ENCODE measurements around the gene CXCL12.
A peak's percentile ranks its signal among the peaks of the same experiment; 100 is the strongest.

The CXCL12 gene

GRCh38 chr10:44416936-44417335 is 32.0 kb upstream of the CXCL12 start:
- TF ChIP-seq, protein P1, sequence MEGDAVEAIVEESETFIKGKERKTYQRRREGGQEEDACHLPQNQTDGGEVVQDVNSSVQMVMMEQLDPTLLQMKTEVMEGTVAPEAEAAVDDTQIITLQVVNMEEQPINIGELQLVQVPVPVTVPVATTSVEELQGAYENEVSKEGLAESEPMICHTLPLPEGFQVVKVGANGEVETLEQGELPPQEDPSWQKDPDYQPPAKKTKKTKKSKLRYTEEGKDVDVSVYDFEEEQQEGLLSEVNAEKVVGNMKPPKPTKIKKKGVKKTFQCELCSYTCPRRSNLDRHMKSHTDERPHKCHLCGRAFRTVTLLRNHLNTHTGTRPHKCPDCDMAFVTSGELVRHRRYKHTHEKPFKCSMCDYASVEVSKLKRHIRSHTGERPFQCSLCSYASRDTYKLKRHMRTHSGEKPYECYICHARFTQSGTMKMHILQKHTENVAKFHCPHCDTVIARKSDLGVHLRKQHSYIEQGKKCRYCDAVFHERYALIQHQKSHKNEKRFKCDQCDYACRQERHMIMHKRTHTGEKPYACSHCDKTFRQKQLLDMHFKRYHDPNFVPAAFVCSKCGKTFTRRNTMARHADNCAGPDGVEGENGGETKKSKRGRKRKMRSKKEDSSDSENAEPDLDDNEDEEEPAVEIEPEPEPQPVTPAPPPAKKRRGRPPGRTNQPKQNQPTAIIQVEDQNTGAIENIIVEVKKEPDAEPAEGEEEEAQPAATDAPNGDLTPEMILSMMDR (IDR thresholded peaks at IDR 0.05; ENCODE audit: low read depth, low read length), result no peak
- DNase-seq (ENCODE audit: low read depth in 2 of 2), result no peak
- no peak overlapping the region for H3K4me3 ChIP-seq (replicated peaks in 1 of 2; ENCODE audit: low read depth in 2 of 2, low read length in 2 of 2)

DNA sequence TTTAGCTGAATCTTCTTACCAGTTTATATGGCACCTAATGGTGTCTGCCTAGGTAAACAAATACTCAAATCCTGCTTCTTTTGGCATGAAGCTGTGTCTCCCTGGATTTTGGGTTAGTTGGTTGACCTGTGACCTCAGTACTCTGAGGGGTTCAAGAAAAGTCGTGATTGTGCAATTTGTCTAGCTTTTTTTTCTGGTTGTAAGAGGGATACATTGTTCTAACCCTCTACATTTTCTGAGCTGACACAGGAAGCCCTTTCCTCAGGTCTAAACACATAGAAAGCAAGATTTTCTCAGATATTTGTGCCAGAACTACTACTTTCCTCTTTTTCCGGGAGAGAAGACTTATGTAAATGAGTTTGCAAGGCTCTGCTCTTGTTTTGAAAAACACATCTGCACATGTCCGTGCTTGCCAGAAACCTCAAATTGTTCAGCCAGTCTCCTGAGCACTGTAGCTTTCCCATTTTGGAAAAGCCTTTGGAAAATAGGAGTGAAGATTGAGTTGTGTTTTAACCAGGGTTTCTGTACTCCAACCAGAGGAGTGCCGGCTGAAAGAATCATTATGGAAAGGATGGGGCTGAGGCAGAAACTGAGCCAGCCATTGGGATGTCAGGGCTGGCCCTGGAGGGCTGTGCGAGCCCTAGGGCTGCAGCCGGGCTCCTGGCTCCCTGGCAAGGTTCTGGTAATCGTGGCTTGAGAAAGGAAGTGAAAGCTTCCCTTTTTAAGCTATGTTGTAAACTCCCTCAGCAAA is 31.3 kb upstream of the CXCL12 start:
- no peak overlapping the region for H3K4me3 ChIP-seq (replicated peaks in 1 of 2; ENCODE audit: low read depth in 2 of 2, low read length in 2 of 2)
- peak; percentile 15 to 33 for DNase-seq (ENCODE audit: low read depth in 2 of 2)
- TF ChIP-seq, protein P1 (IDR thresholded peaks at IDR 0.05; ENCODE audit: low read depth, low read length), result no peak

- peak; percentile 26 to 32 for DNase-seq (ENCODE audit: low read depth in 2 of 2)
- H3K4me3 ChIP-seq (replicated peaks in 1 of 2; ENCODE audit: low read depth in 2 of 2, low read length in 2 of 2), result no peak overlapping the region
- TF ChIP-seq, protein P1 (IDR thresholded peaks at IDR 0.05; ENCODE audit: low read depth, low read length), result no peak
These were observed 30.2 kb upstream of the CXCL12 start for GRCh38 chr10:44415121-44415520.

GRCh38 chr10:44413416-44413815 is 28.5 kb upstream of the CXCL12 start:
- DNase-seq (ENCODE audit: low read depth in 2 of 2), result no peak
- TF ChIP-seq, protein P1 (IDR thresholded peaks at IDR 0.05; ENCODE audit: low read depth, low read length), result no peak
- no peak overlapping the region for H3K4me3 ChIP-seq (replicated peaks in 1 of 2; ENCODE audit: low read depth in 2 of 2, low read length in 2 of 2)

DNA sequence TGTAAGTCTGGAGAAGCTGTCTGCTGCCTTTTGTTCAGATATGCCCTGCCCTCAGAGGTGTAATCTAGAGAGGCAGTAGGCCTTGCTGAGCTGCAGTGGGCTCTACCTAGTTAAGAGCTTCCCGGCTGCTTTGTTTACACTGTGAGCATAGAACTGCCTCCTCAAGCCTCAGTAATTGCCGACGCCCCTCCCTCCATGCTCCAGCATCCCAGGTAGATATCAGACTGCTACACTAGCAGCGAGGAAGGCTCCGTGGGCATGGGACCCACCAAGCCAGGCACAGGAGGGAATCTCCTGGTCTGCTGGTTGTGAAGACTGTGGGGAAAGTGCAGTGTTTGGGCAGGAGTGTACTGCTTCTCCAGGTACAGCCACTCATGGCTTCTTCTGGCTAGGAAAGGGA is 26.4 kb upstream of the CXCL12 start:
- no peak overlapping the region for H3K4me3 ChIP-seq (replicated peaks in 1 of 2; ENCODE audit: low read depth in 2 of 2, low read length in 2 of 2)
- TF ChIP-seq, protein P1 (IDR thresholded peaks at IDR 0.05; ENCODE audit: low read depth, low read length), result no peak
- no peak for DNase-seq (ENCODE audit: low read depth in 2 of 2)

DNA sequence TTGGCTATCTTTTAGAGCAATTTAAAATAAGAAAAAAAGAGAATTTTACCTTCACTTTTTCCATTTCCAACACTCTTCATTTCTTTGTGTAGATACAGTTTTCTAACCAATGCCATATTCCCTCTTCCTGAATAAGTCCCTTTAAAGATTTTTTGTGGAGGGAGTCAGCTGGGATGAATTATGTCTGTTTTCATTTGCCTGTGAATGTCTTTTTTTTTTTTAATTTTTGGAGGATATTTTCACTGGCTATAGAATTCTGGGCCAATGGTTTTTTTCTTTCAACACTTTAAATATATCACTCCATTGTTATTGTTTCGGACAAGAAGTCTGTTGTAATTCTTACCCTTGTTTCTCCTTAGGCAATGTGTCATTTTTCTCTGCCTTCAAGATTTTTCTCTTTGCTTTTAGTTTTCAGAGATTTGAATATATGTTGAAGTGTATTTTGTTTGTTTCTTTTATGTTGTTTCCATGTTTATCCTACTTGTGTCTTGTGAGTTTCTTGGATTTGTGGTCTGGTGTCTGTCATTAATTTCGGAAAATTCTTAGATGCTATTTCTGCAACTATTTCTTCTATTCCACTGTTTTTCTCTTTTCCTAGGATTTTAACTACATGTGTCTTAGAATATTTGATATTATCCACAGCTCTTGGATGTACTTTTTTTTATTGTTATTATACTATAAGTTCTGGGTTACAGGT is 20.0 kb upstream of the CXCL12 start:
- no peak for DNase-seq (ENCODE audit: low read depth in 2 of 2)
- H3K4me3 ChIP-seq (replicated peaks in 1 of 2; ENCODE audit: low read depth in 2 of 2, low read length in 2 of 2), result no peak overlapping the region
- TF ChIP-seq, protein P1 (IDR thresholded peaks at IDR 0.05; ENCODE audit: low read depth, low read length), result no peak
